ENCODE measurements around the gene TRMT10A.
"Not testable (repeated sequence)": the region's sequence is repeated elsewhere in the genome, so short reads cannot be mapped to it uniquely, and the experiment has no call there.

Gene TRMT10A

DNA sequence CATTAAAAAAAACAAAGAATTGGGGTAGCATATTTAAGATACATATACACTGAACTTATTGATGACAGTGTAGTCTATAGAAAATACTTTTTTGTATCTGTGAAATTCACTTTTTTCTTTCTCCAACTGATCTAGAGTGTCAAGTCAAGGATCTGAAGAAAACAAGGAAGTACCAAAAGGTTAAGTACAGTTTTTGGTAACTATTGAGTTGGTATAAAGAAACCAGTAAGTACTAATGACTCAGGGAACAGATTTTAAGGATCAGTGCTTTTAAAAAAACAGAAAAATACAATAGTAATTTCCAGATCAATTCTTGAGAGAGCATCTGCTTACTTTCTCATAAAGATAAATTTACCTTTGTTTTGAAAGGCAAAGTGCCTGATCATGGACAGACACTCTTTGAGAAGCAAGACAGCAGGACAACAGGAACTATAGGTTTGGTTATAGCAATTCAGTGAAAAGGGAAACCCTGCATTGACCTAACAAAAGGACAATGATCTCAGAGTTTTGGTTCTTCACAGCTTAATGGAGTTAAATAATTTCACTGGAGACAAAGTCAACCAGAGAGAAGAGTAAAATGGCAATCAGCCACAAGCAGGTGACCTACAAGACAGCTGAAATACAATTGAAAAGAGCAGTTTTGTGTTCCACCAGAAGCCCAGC, 23.4 kb downstream of the TRMT10A start:
- DNase-seq: no peak

DNA sequence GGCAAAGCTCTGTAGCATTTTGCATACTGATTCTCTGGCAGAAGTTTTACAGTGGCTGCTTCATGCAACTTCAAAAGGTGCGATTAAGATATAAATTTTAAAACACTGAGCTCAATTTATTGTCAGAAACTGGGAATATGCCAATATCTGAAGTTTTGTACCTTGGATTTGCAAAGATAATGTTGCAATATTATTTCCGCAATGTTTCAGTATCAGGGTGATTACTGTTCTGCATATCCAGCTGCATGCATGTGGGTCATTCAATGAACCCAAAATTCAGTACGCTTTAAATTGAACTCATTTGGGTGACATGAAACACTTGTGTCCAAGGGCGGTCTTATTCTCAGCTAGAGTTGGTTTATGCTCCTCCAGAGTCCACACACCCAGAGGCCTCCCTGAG, 26.2 kb downstream of the TRMT10A start:
- no peak for DNase-seq

DNA sequence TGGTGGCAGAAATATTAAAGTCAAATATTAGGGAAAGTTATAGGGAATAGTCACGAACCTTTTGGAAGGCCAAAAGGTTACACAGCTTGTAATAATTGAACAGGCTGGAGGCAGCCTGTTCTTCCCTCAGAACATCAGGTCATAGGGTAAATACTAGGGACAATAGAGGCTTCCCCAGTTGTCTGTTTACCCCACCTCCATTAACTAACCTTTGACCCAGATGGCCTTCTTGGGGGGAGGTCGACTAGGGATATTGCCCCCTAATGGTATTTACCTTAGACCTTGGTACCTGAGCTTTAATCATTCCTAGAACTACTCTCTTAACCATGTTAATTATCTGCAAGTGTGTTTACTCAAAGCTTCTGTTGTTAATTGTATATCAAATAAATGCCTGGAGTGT, 27.0 kb downstream of the TRMT10A start:
- DNase-seq: no peak

DNA sequence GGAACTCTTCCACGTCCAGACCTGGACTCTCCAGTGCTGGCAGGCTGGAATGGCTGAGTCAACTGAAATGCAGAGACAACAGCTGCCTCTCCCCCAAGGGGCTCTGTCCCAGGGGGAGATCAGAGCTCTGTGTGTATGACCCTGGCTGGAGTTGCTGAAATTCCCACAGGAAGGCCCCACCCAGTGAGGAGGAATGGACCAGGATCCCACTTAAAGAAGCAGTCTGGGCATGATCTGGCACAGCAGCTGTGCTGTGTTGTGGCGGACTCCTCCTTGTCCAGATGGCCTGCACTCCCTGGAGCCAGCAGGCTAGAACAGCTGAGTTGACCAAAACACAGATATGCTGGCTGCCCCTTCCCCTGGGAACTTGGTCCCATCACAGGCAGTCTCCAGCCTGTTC, 27.6 kb downstream of the TRMT10A start:
- no peak for DNase-seq

DNA sequence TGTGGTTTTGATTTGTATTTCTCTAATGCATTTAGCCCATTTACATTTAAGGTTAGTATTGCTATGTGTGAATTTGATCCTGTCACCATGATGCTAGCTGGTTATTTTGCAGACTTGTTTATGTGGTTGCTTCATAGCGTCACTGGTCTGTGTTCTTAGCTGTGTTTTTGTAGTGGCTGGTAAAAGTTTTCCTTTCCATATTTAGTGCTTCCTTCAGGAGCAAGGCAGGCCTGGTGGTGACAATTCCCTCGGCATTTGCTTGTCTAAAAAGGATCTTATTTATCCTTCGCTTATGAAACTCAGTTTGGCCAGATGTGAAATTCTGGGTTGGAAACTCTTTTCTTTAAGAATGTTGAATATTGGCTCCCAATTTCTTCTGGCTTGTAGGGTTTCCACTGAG, 29.1 kb downstream of the TRMT10A start:
- not testable (repeated sequence) for DNase-seq

DNA sequence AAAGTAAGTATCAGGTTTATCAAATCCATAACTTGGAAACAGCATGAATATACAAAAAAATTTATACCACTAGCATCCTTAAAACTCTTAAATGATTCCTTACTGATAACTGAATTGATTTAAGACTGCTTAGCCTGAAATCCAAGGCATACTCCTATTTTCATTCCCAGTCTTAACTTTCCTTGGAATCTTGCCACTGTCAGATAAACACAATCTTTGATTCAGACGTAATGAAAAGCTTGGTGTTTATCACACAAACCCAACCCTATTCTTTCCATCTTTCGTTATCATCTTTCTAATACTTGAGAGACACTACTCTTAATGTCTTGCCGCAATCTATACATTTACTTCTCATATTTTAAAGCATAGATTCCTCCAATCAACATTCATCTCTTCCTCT, 33.9 kb downstream of the TRMT10A start:
- no peak for DNase-seq

DNA sequence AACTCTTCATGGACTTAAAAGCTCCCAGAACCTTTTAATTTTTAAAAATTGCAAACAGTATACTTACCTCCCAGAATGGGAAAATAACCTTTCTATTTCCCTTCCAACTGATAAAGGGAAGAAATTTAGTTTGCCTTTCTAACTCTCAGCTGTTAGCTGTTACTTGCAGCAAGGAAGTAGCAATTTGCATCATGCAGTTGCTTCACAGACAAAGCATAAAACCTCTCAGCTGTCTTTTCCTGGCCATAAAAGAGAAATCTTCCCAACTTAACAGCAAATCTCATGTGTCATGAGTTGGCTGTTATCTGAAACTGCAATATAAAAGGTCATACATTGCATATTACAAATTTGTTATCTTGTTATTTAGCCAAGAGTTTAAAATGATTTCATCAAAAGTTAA, 34.6 kb downstream of the TRMT10A start:
- DNase-seq: no peak

DNA sequence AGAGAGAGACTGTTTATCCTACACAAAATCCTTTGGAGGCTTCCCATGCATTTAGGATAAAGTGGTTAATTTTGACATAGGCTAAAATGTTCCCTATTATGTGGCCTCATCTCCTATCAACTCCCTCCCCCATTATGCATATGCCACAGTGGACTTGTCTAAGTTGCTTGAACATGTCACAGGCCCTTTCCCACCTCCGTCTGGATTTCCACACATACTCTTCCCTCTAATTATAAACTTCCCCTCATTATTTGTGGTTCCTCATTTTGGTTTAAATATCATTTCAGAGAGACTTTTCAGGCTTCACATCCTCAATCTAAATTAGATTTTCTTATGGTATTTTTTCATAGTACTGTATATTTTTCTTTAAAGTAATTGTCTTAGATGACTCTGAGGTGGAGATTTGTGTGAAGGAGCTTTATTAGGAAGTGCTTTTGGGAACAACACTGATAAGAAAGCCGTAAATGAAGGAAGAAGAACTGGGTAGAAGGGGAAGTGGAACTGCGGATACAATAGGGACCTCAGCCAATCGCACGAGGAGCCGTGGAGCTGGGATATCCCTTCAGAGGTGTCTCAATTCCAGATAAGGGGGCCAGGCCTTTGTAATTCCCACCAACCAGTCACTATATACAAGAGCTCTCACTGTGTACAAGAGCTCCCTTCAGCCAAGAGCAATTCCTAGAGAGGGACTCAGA, 45.1 kb downstream of the TRMT10A start:
- no peak for DNase-seq

DNA sequence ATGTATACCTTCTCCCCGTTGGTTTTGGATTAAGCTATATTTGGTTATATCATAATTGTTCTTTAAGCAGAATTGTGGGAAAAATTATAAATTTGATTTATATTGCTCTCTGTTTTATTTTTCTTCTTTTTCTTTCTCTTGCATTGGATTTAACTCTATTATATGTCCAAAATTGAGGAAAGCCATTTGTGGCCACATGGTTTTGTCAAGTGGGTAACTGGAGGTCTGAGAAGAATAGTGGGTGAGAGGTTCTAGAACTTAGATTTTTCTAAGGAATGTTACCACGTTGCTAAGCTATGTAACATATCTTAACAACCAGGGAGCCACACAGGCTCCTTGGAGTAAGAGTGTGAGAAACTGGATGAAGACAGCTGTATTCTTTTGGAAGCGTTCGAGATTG, 53.1 kb downstream of the TRMT10A start, which contains the start of gene C4orf17:
Gene C4orf17, plus strand, starts transcription at position 301 of the 400 bp plus-strand sequence. CDS start 2,061 bp downstream, outside the sequence.
- no peak for DNase-seq

DNA sequence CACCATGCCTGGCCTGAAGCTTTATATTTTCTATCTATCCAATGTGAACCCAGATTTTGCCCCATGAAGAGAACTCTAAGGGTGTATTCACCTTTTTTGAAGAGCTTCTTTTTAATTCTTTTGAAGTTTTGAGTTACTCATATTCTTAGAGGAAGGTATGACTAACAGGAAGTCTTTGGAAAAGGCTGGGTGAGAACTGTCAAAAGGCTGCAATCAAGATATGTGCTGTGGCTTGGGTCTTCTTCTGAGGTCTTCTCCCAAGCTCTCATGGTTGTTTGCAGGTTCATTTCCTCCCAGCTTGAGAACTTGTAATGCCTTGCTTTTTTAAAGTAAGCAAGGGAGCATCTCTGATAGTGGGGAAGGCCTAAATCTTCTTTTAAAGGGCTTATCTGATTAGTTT, 56.1 kb downstream of the TRMT10A start:
- no peak for DNase-seq

DNA sequence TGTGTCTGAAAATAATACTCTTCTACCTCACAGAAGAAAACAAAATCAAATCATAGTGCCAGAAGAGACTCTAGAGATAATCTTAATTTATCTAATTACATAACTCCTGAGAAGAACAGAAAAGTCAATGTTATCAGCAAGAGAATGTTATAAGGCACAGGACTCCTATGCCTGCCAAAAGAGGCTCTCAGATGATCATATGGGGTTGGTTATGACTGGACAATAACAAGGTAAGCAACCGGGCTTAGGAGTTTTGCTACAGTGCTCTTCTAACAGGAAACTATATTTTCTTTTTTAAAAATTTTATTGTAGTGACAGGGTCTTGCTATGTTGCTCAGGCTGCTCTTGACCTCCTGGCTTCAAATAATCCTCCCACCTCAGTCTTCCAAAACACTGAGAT, 56.5 kb downstream of the TRMT10A start:
- DNase-seq: no peak

DNA sequence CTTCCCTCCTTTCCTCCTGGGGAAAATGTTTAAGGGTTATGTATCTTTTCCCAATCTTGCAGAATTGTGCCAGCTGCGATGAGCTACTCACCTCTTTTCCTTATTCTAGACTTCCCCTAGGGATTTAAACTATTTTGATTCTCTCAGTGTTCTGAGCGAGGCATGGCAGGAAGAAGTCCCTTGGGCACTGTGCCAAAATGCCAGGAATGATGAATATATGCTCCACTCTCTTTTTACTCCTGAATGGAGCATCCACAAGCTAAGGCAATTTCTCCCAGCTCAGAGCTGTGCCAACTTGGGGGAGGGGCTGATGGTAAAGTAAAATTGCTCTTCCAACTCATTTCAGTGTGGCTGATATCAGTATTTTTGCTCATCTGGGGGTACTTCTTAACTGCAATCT, 57.1 kb downstream of the TRMT10A start:
- DNase-seq: no peak

DNA sequence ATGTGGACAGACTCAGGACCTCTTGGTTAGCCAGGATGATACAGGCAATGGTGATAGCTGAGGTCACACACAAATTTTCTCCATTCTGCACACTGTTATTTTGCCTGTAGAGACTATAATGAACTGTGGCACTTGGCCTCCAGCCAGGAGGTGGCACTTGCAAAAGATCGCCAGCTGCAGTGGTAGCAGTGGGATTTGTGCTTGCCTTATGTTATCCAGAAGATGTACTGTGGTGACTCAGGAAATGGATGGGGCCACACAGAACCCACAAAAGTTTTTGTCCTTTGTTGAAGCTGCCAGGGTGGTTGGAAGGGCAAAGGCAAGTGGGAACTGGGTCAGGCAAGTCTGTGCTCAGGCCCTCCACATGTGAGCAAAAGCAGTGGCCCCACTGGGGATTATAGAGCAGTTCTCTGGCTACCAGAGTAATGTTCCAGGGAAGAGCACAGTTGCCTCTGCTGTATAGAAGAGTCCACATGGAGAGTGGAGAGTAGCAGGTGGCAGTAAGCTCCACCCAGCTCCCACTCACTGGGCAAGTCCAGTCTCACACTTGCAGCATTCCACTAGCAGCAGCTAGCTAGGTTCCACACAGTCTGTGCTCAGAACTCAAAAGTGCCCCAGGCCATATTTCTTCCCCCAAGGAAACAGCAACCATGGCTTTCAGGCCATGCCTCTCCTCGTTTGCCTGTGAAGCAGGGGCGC, 58.9 kb downstream of the TRMT10A start:
- DNase-seq: no peak

Data from bone marrow (tissue), 2 donors.